GM19240 (cell line): Measurements from ENCODE around the gene ITPKB.
A peak's percentile ranks its signal among the peaks of the same experiment; 100 is the strongest.

Source experiments
- DNase-seq: peaks from one replicate; pipeline ENCODE4 v3.0.0; 2011; ENCODE audit warnings: low spot score; ENCODE audit not compliant: insufficient read length

ITPKB gene

GRCh38 chr1:226668173-226668560 is 70.9 kb downstream of the ITPKB start:
- no peak for DNase-seq

GRCh38 chr1:226666692-226667091 is 72.4 kb downstream of the ITPKB start:
- DNase-seq: no peak

- no peak for DNase-seq
Observed at GRCh38 chr1:226666164-226666506, 72.9 kb downstream of the ITPKB start.

GRCh38 chr1:226665505-226666163 is 73.4 kb downstream of the ITPKB start:
- no peak for DNase-seq

GRCh38 chr1:226664413-226665101 is 74.5 kb downstream of the ITPKB start:
- no peak for DNase-seq

- no peak for DNase-seq
Observed at GRCh38 chr1:226663327-226663704, 75.8 kb downstream of the ITPKB start.

GRCh38 chr1:226662642-226663326 is 76.3 kb downstream of the ITPKB start:
- DNase-seq: peak; percentile 93

GRCh38 chr1:226661965-226662364 is 77.1 kb downstream of the ITPKB start:
- DNase-seq: no peak

GRCh38 chr1:226661271-226661670 is 77.8 kb downstream of the ITPKB start:
- no peak for DNase-seq

GRCh38 chr1:226660410-226661182 is 78.5 kb downstream of the ITPKB start:
- DNase-seq: no peak

GRCh38 chr1:226659641-226660040 is 79.4 kb downstream of the ITPKB start:
- no peak for DNase-seq

GRCh38 chr1:226659136-226659535 is 79.9 kb downstream of the ITPKB start:
- DNase-seq: no peak

- no peak for DNase-seq
Observed at GRCh38 chr1:226658546-226659125, 80.4 kb downstream of the ITPKB start.

- no peak for DNase-seq
Observed at GRCh38 chr1:226657895-226658545, 81.1 kb downstream of the ITPKB start.

- DNase-seq: no peak
Observed at GRCh38 chr1:226656601-226657277, 82.3 kb downstream of the ITPKB start.

GRCh38 chr1:226656201-226656600 is 82.9 kb downstream of the ITPKB start:
- no peak for DNase-seq

GRCh38 chr1:226655251-226656163 is 83.6 kb downstream of the ITPKB start:
- no peak for DNase-seq

GRCh38 chr1:226654668-226655055 is 84.4 kb downstream of the ITPKB start:
- DNase-seq: no peak

- no peak for DNase-seq
Observed at GRCh38 chr1:226654046-226654667, 84.9 kb downstream of the ITPKB start.
